Keratinocyte (primary cell): ENCODE results near the gene FAM83E. TPM values are rescaled to one million over a fixed set of nuclear protein-coding genes. Genes with fewer than 3 reads are reported as not detected.

Experiments
- DNase-seq: peaks from one replicate; pipeline ENCODE4 v3.0.0-alpha.2; 2011; ENCODE audit warnings: low read depth, missing footprints, low spot score
- FAIRE-seq: peaks from 2 replicates; lab custom pipeline; 2011; peaks lifted over from hg19 to GRCh38; lab: Jason Lieb, UNC
- H2AFZ ChIP-seq: 2 replicates; pipeline ENCODE4 v1.6.0; 2012; ENCODE audit warnings: low read length, control low read depth, inconsistent platforms; ENCODE audit not compliant: control insufficient read depth
- H3K27ac ChIP-seq: 2 replicates; pipeline ENCODE4 v1.5.1; 2011; ENCODE audit warnings: low read length; ENCODE audit not compliant: control insufficient read depth, insufficient read depth
- H3K27me3 ChIP-seq: 3 replicates; pipeline ENCODE4 v1.6.0; 2011; ENCODE audit warnings: low read length; ENCODE audit not compliant: control insufficient read depth, insufficient read depth; ENCODE audit errors: extremely low read depth
- H3K36me3 ChIP-seq, 2 experiments: 2 replicates in 1 of 2; 3 replicates in 1 of 2; pipeline ENCODE4 v1.5.1; 2011; ENCODE audit warnings: low read length in 2 of 2, mild to moderate bottlenecking in 1 of 2; ENCODE audit not compliant: control insufficient read depth in 2 of 2, insufficient read depth in 2 of 2; ENCODE audit errors: extremely low read depth in 1 of 2
- H3K4me1 ChIP-seq: 3 replicates; pipeline ENCODE4 v1.5.1; 2011; ENCODE audit warnings: low read length; ENCODE audit not compliant: control insufficient read depth, insufficient read depth; ENCODE audit errors: extremely low read depth
- H3K4me2 ChIP-seq: 3 replicates; pipeline ENCODE4 v1.6.0; 2011; ENCODE audit warnings: low read depth, low read length; ENCODE audit not compliant: control insufficient read depth, insufficient read depth; ENCODE audit errors: extremely low read depth
- H3K4me3 ChIP-seq, 3 experiments: fragments of 200-600 bp in 1 of 3; sonication (generic) in 1 of 3; 2 replicates in 2 of 3; 3 replicates in 1 of 3; pipeline ENCODE4 v1.5.1; 2011 to 2016; ENCODE audit warnings: low read length in 3 of 3, mild to moderate bottlenecking in 3 of 3, control low read depth in 2 of 3, inconsistent platforms in 1 of 3, low read depth in 1 of 3, mixed read lengths in 1 of 3, mixed run types in 1 of 3, moderate library complexity in 1 of 3; ENCODE audit not compliant: control insufficient read depth in 2 of 3, insufficient read depth in 2 of 3; ENCODE audit errors: extremely low read depth in 1 of 3
- H3K79me2 ChIP-seq: 2 replicates; pipeline ENCODE4 v1.6.0; 2012; ENCODE audit warnings: low read length; ENCODE audit not compliant: control insufficient read depth, insufficient read depth
- H3K9ac ChIP-seq: 3 replicates; pipeline ENCODE4 v1.6.0; 2011; ENCODE audit warnings: low read length; ENCODE audit not compliant: control insufficient read depth, insufficient read depth; ENCODE audit errors: extremely low read depth
- H3K9me1 ChIP-seq: 3 replicates; pipeline ENCODE4 v1.6.0; 2011; ENCODE audit warnings: low read length; ENCODE audit not compliant: control insufficient read depth, insufficient read depth; ENCODE audit errors: extremely low read depth
- H3K9me3 ChIP-seq: 2 replicates; pipeline ENCODE4 v1.5.1; 2012; ENCODE audit warnings: low read depth, low read length; ENCODE audit not compliant: control insufficient read depth
- H4K20me1 ChIP-seq: 3 replicates; pipeline ENCODE4 v1.6.0; 2011; ENCODE audit warnings: low read length; ENCODE audit not compliant: control insufficient read depth, insufficient read depth; ENCODE audit errors: extremely low read depth
- EZH2 ChIP-seq: IDR thresholded peaks from one replicate; pipeline ENCODE4 v1.6.1; 2012; ENCODE audit warnings: inconsistent platforms, mild to moderate bottlenecking, low read length, moderate library complexity
- dilution Hi-C: fragments of 300-500 bp; cut with MboI; formaldehyde crosslinking; loops from one replicate; pipeline ENCODE4 v1.7.0; 2020; ENCODE audit warnings: low sequenced_read_pairs; ENCODE audit not compliant: extremely low pct_ligation_motif_present
- polyA plus RNA-seq, 5 experiments: library from polyadenylated mRNA; depleted of rRNA in 3 of 5; stranded (reverse) in 3 of 5; stranded (forward) in 1 of 5; unstranded in 1 of 5; fragments of >200 nt; gene quantifications; 1 replicate in 1 of 5; 2 replicates in 3 of 5; 3 replicates in 1 of 5; pipeline versions ENCODE4 v1.2.1 to v1.2.3, GENCODE V29; 2011 to 2012; ENCODE audit warnings: missing spikeins in 2 of 5, low read depth in 1 of 5, low replicate concordance in 1 of 5
- TF ChIP-seq, protein P1 (sequence below), 3 experiments: IDR thresholded peaks in 1 of 3; conservative IDR thresholded peaks in 1 of 3; optimal IDR thresholded peaks in 1 of 3; 2 replicates in 2 of 3; 3 replicates in 1 of 3; pipeline versions ENCODE3 to v1.5.1; 2011; ENCODE audit warnings: low read length in 3 of 3, mild to moderate bottlenecking in 3 of 3, moderate library complexity in 2 of 3, control low read depth in 1 of 3, inconsistent platforms in 1 of 3; ENCODE audit not compliant: insufficient read depth in 2 of 3; ENCODE audit errors: extremely low read depth in 1 of 3

The FAM83E gene
- polyA plus RNA-seq, 1 donor (not counting 4 experiments of a cell fraction or from before 2014, with no cell fraction given), result 0.17 TPM

DNA sequence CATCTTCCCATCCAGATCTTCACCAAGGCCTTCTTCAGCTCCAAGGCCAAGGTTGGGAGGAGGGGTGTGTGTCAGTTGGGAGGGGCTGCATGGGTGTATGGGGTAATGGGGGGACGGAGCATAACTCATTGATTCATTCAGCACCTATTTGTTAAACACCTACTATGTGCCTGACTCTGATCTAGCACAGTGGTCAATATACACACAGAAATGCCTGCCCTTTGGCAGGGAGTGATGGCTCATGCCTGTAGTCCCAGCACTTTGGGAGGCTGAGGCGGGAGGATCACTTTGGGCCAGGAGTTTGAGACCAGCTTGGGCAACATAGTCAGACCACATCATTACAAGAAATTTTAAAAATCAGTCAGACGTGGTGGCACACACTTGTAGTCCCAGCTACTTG is 27.5 kb downstream of the FAM83E start:
- Histone ChIP-seq H3K9ac (no peak overlapping the region), H4K20me1 (no peaks in the 10 kb centered on the region), H3K79me2 (no peaks in the 10 kb centered on the region), H3K4me2 (no peak overlapping the region), H3K27me3 (no peaks in the 10 kb centered on the region), H3K36me3 (no peaks in the 10 kb centered on the region), H3K9me1 (no peaks in the 10 kb centered on the region), H3K4me3 (no peak overlapping the region), H3K27ac (no peak overlapping the region), H3K9me3 (no peaks in the 10 kb centered on the region), H3K4me1 (peaks cover 14% of the 10 kb centered on the region), H2AFZ (no peak overlapping the region)
- TF ChIP-seq EZH2, result no peak
- TF ChIP-seq, protein P1, sequence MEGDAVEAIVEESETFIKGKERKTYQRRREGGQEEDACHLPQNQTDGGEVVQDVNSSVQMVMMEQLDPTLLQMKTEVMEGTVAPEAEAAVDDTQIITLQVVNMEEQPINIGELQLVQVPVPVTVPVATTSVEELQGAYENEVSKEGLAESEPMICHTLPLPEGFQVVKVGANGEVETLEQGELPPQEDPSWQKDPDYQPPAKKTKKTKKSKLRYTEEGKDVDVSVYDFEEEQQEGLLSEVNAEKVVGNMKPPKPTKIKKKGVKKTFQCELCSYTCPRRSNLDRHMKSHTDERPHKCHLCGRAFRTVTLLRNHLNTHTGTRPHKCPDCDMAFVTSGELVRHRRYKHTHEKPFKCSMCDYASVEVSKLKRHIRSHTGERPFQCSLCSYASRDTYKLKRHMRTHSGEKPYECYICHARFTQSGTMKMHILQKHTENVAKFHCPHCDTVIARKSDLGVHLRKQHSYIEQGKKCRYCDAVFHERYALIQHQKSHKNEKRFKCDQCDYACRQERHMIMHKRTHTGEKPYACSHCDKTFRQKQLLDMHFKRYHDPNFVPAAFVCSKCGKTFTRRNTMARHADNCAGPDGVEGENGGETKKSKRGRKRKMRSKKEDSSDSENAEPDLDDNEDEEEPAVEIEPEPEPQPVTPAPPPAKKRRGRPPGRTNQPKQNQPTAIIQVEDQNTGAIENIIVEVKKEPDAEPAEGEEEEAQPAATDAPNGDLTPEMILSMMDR (optimal IDR thresholded peaks at IDR 0.05 in 1 of 3, IDR thresholded peaks at IDR 0.05 in 1 of 3, conservative IDR thresholded peaks at IDR 0.05 in 1 of 3; ENCODE audit: extremely low read depth in 1 of 3, insufficient read depth in 2 of 3, low read length in 3 of 3), result no peak
- DNase-seq (no peak), FAIRE-seq (no peak)
- dilution Hi-C loops, result no loop called here

DNA sequence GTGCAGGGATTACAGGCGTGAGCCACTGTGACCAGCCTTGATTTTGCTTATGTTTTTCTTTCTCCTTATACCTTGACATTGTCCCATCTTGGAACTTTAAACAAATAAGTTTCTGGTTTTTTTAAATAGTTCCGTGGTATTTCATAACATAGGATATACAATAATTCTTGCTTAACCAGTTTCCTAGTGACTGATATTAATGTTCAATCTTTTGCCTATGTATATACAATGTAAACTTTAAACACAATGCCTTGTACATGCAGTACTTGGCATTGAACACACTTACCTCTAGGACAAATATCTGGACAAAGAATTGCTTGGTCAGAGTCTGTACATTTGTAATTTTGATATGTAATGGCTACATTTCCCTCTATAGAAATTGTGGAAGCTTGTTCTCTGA is 32.7 kb downstream of the FAM83E start:
- dilution Hi-C loops, result no loop called here
- no peak for FAIRE-seq

More for the DNA sequence above, 32.7 kb downstream of the FAM83E start:
- Histone ChIP-seq H2AFZ (no peak overlapping the region), H4K20me1 (no peaks in the 10 kb centered on the region), H3K27me3 (no peaks in the 10 kb centered on the region), H3K4me3 (no peak overlapping the region), H3K36me3 (no peaks in the 10 kb centered on the region), H3K9me3 (no peaks in the 10 kb centered on the region), H3K9me1 (no peaks in the 10 kb centered on the region), H3K4me2 (no peak overlapping the region), H3K9ac (no peak overlapping the region), H3K79me2 (no peaks in the 10 kb centered on the region), H3K27ac (no peak overlapping the region), H3K4me1 (peaks cover 4% of the 10 kb centered on the region)
- TF ChIP-seq, protein P1 (optimal IDR thresholded peaks at IDR 0.05 in 1 of 3, IDR thresholded peaks at IDR 0.05 in 1 of 3, conservative IDR thresholded peaks at IDR 0.05 in 1 of 3; ENCODE audit: extremely low read depth in 1 of 3, insufficient read depth in 2 of 3, low read length in 3 of 3), result no peak
- no peak for TF ChIP-seq EZH2
- no peak for DNase-seq
